Small intestine (tissue), 7 donors: ENCODE data around the gene EGLN1. TPM values are rescaled to one million over a fixed set of nuclear protein-coding genes. Genes with fewer than 3 reads are reported as not detected.
A peak's percentile ranks its signal among the peaks of the same experiment; 100 is the strongest.

Source experiments
- DNase-seq, 2 donors: peaks; one replicate each; pipeline versions ENCODE4 v3.0.0 to v3.0.0-alpha.2; 2013
- FAIRE-seq: peaks from 2 replicates; lab custom pipeline; 2012; peaks lifted over from hg19 to GRCh38; lab: Jason Lieb, UNC
- H3K27ac ChIP-seq, 3 donors: one replicate each; pipeline ENCODE4 v1.5.1; 2013; ENCODE audit warnings: low read length in 2 of 3, mild to moderate bottlenecking in 2 of 3, control low read depth in 1 of 3, inconsistent platforms in 1 of 3, low read depth in 1 of 3, moderate library complexity in 1 of 3
- H3K27me3 ChIP-seq, 3 donors: one replicate each; pipeline ENCODE4 v1.6.1; 2013; ENCODE audit warnings: low read length in 3 of 3, inconsistent platforms in 1 of 3; ENCODE audit not compliant: control insufficient read depth in 3 of 3, insufficient read depth in 3 of 3
- H3K36me3 ChIP-seq, 3 donors: one replicate each; pipeline ENCODE4 v1.6.1; 2013; ENCODE audit warnings: low read length in 3 of 3, inconsistent platforms in 1 of 3, low read depth in 1 of 3, mild to moderate bottlenecking in 1 of 3, moderate library complexity in 1 of 3; ENCODE audit not compliant: control insufficient read depth in 3 of 3, insufficient read depth in 2 of 3
- H3K4me1 ChIP-seq, 3 donors: one replicate each; pipeline ENCODE4 v1.6.1; 2013; ENCODE audit warnings: low read length in 2 of 3, inconsistent platforms in 1 of 3, low read depth in 1 of 3, mild to moderate bottlenecking in 1 of 3, moderate library complexity in 1 of 3; ENCODE audit not compliant: control insufficient read depth in 3 of 3, insufficient read depth in 2 of 3
- H3K4me3 ChIP-seq, 3 donors: one replicate each; pipeline ENCODE4 v1.5.1; 2013; ENCODE audit warnings: low read length in 3 of 3, control low read depth in 1 of 3, inconsistent platforms in 1 of 3, low read depth in 1 of 3, mild to moderate bottlenecking in 1 of 3, moderate library complexity in 1 of 3
- H3K9me3 ChIP-seq, 2 donors: one replicate each; pipeline ENCODE4 v1.6.1; 2013; ENCODE audit warnings: low read depth in 1 of 2, low read length in 1 of 2; ENCODE audit not compliant: control insufficient read depth in 2 of 2, insufficient read depth in 1 of 2
- WGBS, 3 donors: extraction: QIAGEN DNeasy Blood & Tissue Kit; methylation state at CpG; one replicate each; pipeline ENCODE4 v1.1.7; 2013; 5-methylcytosine and 5-hydroxymethylcytosine counted together
- polyA plus RNA-seq, 4 donors: library from polyadenylated mRNA; stranded (reverse) in 3 of 4; unstranded in 1 of 4; fragments of 200-250 nt in 3 of 4; fragments of 120-200 nt in 1 of 4; gene quantifications; one replicate each; pipeline versions ENCODE4 v1.2.1 to v1.2.3, GENCODE V29; 2013
- donor health status: healthy with polysubstance abuse.
- donor health status: control.
- donor health status: control.
- donor health status: Bipolar disorder and iron deficiency.
- donor health status: healthy.

Gene EGLN1
- polyA plus RNA-seq, 4 donors, result 15.1 to 27.8 (median 22.2) TPM

- Histone ChIP-seq H3K27ac (no peak overlapping the region), H3K36me3 (peaks cover 0 to 6% (median 4%) of the 10 kb centered on the region in 3 donors), H3K27me3 (no peaks in the 10 kb centered on the region), H3K9me3 (no peaks in the 10 kb centered on the region), H3K4me1 (peaks cover 0 to 3% (median 3%) of the 10 kb centered on the region in 3 donors), H3K4me3 (no peak overlapping the region)
- 94 to 97% (median 96%) methylated on average over 1 of the region's 1 CpG for WGBS, 3 donors
- DNase-seq (no peak), FAIRE-seq (no peak)
Observed at GRCh38 chr1:231362325-231362724, 59.8 kb downstream of the EGLN1 start.

GRCh38 chr1:231359113-231359512 lies 63.0 kb downstream of the EGLN1 start:
- 80 to 91% (median 86%) methylated on average over 6 of the region's 6 CpGs for WGBS, 3 donors
- Histone ChIP-seq H3K9me3 (no peaks in the 10 kb centered on the region), H3K27me3 (no peaks in the 10 kb centered on the region), H3K27ac (no peak overlapping the region), H3K4me3 (no peak overlapping the region), H3K4me1 (peaks cover 0 to 3% (median 3%) of the 10 kb centered on the region in 3 donors), H3K36me3 (peaks cover 0 to 2% (median under 1%) of the 10 kb centered on the region in 3 donors)
- no peak for FAIRE-seq
- no peak for DNase-seq

- H3K36me3 ChIP-seq, result peaks cover 0 to 3% (median 0%) of the 10 kb centered on the region in 3 donors
Observed at GRCh38 chr1:231357831-231358354, 64.2 kb downstream of the EGLN1 start.

DNA sequence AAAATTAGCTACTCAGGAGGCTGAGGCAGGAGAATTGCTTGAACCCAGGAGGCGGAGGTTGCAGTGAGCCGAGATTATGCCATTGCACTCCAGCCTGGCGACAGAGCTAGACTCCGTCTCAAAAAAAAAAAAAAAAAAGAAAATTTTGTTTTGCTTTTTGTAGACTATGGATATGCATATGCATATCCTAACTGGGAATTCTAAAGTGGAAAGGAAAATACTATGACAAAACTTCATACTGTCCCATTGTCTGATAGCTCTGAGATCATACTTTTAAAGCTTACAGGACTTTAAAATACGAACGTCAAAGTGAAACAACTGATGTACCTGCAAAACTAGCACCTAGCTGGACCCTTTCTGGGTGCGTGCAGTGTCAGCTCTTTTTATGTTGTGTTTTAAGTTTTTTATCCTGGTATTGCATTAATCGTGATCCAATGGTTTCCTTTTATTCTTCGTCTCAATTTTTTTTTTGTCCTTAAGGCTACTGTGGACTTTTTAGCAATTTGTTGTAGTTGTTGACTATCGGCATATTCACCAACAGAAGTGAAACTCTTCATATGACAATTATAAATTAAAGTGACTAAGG lies 64.8 kb downstream of the EGLN1 start:
- 72 to 84% (median 74%) methylated on average over 10 of the region's 10 CpGs for WGBS, 3 donors
- no peaks in the 10 kb centered on the region for H3K27me3 ChIP-seq
- no peaks in the 10 kb centered on the region for H3K9me3 ChIP-seq
- H3K4me3 ChIP-seq, result no peak overlapping the region
- H3K27ac ChIP-seq, result no peak overlapping the region
- FAIRE-seq (no peak), DNase-seq (no peak)
- peaks cover 0 to 8% (median 0%) of the 10 kb centered on the region in 3 donors for H3K36me3 ChIP-seq
- H3K4me1 ChIP-seq, result peaks cover 0 to 3% (median 3%) of the 10 kb centered on the region in 3 donors

More at GRCh38 chr1:231357831-231358354, 64.2 kb downstream of the EGLN1 start:
- no peak overlapping the region for H3K27ac ChIP-seq
- 6 to 20% (median 10%) methylated on average over 4 of the region's 4 CpGs for WGBS, 3 donors
- no peaks in the 10 kb centered on the region for H3K27me3 ChIP-seq
- DNase-seq, result peak; percentile 72
- H3K4me3 ChIP-seq, result no peak overlapping the region
- no peaks in the 10 kb centered on the region for H3K9me3 ChIP-seq
- H3K4me1 ChIP-seq, result peaks cover 0 to 3% (median 3%) of the 10 kb centered on the region in 3 donors
- peak; percentile 41 for FAIRE-seq

GRCh38 chr1:231355171-231355570 lies 66.9 kb downstream of the EGLN1 start:
- DNase-seq (no peak), FAIRE-seq (no peak)
- Histone ChIP-seq H3K27me3 (no peaks in the 10 kb centered on the region), H3K4me3 (no peak overlapping the region), H3K4me1 (peaks cover 0 to 3% (median 3%) of the 10 kb centered on the region in 3 donors), H3K36me3 (peaks cover 3 to 9% (median 3%) of the 10 kb centered on the region in 3 donors), H3K9me3 (no peaks in the 10 kb centered on the region), H3K27ac (no peak overlapping the region)
- 81 to 94% (median 90%) methylated on average over 3 of the region's 3 CpGs for WGBS, 3 donors

DNA sequence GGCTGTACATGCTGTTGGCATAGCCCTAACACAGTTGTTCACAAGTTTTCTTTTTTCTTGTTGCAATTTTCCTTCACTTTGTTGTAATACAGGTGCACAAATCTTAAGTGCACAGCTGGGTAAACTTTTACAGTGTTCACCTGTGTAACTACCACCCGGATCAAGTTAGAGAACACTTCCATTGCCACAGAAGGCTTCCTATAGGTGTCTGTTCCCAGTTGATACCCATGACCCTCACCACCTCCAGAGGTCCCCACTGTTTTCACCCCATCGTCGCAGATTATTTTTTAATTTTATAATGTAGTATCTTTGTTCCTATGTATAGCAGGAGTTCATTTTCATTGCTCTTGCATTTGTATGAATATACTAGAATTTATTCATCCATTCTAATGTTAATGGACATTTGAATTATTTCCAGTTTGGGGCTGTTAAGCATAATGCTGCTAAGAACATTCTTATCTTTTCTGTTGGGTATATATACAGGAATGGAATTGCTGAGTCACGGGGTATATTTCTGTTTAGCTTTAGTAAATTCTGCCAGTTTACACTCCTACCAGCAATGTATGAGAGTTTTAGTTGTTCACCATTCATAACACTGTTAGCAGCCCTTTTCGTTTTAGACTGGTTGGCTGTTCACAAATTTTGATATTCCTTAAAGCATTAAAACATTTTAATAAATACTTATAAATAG lies 67.6 kb downstream of the EGLN1 start:
- no peak for FAIRE-seq
- Histone ChIP-seq H3K27ac (no peak overlapping the region), H3K36me3 (peaks cover 3 to 12% (median 6%) of the 10 kb centered on the region in 3 donors), H3K4me3 (no peak overlapping the region), H3K4me1 (peaks cover 0 to 3% (median 3%) of the 10 kb centered on the region in 3 donors), H3K27me3 (no peaks in the 10 kb centered on the region), H3K9me3 (no peaks in the 10 kb centered on the region)
- DNase-seq, result no peak
- 85 to 90% (median 89%) methylated on average over 5 of the region's 5 CpGs for WGBS, 3 donors

GRCh38 chr1:231353086-231353485 lies 69.0 kb downstream of the EGLN1 start:
- WGBS, 3 donors, result 12 to 62% (median 39%) methylated on average over 2 of the region's 2 CpGs
- H3K4me3 ChIP-seq, result no peak overlapping the region
- no peak for FAIRE-seq
- H3K27me3 ChIP-seq, result no peaks in the 10 kb centered on the region
- H3K36me3 ChIP-seq, result peaks cover 3 to 14% (median 14%) of the 10 kb centered on the region in 3 donors
- H3K9me3 ChIP-seq, result no peaks in the 10 kb centered on the region
- no peak overlapping the region for H3K27ac ChIP-seq
- H3K4me1 ChIP-seq, result peaks cover 0 to 2% (median 2%) of the 10 kb centered on the region in 3 donors
- no peak for DNase-seq

- no peak for FAIRE-seq
- Histone ChIP-seq H3K27me3 (no peaks in the 10 kb centered on the region), H3K27ac (no peak overlapping the region), H3K36me3 (peaks cover 3 to 21% (median 16%) of the 10 kb centered on the region in 3 donors), H3K4me1 (no peaks in the 10 kb centered on the region), H3K4me3 (no peak overlapping the region), H3K9me3 (no peaks in the 10 kb centered on the region)
- DNase-seq, result no peak
- 45 to 65% (median 64%) methylated on average over 2 of the region's 2 CpGs for WGBS, 3 donors
Observed at GRCh38 chr1:231351816-231352215, 70.3 kb downstream of the EGLN1 start.
